ENCODE results near the gene ATP2C2.
"Not testable (repeated sequence)": the region's sequence is repeated elsewhere in the genome, so short reads cannot be mapped to it uniquely, and the experiment has no call there.

Gene ATP2C2

DNA sequence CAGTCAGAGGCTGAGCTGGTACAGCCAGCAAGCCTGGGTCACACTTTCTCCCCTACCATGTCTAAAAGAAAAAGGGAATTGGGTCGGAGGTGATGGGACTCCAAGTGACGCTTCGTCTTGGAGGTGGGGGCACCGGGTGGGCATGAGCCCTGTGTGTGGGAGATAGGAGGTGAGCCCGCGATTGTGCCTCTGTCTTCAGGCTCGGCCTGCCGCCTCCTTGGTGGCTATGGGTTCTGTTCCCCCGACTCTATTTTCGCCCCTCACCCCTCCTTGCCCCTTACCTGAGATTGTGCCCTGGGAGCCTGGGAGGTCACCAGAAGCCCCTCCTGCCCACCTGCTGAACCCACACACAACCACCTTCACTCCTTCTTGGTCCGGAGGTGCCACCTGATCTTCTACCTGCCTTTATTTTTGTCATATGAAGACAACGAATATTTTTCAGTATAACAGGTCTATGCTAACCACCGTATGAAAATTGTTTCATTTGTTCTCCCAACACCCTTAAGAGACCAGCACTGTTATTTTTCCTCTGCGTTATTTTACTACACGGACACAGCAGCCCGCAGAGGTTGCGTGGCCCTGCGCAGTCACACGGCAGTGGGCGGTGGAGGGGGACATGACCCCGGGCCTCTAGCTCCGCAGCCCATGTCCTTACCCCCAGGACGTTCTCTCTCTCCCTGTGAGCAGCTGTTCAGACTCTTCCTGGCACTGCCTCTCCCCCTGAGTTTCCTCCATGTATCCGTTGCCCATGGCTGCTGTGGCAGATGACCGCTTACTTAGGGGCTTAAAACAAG is 49.9 kb downstream of the ATP2C2 start:
- no peak for DNase-seq (ENCODE audit: low read depth in 3 of 3)

DNA sequence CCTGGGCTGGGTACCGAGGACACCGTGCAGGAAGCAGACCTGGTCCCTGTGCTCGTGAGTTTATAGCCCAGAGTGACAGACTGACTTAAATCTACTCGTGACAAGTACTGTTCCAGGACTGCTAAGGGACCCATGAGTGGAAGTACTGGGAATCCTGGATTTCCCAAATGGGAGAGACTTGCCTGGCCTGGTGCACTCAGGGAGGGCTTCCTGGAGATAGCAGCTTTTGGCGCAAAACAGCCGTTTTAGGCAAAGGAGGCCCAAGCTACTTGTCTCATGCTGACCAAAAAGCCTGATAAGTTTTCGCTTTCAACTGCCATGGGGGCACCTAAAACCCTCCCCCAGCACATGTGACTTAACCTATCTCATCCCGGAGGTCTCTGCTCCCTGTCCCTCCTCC is 51.4 kb downstream of the ATP2C2 start:
- DNase-seq (ENCODE audit: low read depth in 3 of 3): no peak

DNA sequence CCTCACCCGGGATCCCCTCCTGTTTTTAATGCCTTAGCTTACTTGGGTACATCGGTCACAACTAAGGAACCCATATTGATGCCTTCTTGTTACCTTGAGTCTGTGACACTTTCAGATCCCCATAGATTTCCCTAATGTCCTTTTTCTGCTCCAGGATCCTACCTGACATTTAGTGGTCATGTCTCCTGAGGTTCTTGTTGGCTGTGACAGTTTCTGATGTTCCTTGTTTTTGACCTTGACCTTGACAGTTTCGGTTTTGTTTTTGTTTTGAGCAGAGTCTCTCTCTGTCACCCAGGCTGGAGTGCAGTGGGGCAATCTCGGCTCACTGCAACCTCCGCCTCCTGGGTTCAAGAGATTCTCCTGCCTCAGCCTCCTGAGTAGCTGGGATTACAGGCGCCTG is 52.2 kb downstream of the ATP2C2 start:
- not testable (repeated sequence) for DNase-seq (ENCODE audit: low read depth in 3 of 3)

DNA sequence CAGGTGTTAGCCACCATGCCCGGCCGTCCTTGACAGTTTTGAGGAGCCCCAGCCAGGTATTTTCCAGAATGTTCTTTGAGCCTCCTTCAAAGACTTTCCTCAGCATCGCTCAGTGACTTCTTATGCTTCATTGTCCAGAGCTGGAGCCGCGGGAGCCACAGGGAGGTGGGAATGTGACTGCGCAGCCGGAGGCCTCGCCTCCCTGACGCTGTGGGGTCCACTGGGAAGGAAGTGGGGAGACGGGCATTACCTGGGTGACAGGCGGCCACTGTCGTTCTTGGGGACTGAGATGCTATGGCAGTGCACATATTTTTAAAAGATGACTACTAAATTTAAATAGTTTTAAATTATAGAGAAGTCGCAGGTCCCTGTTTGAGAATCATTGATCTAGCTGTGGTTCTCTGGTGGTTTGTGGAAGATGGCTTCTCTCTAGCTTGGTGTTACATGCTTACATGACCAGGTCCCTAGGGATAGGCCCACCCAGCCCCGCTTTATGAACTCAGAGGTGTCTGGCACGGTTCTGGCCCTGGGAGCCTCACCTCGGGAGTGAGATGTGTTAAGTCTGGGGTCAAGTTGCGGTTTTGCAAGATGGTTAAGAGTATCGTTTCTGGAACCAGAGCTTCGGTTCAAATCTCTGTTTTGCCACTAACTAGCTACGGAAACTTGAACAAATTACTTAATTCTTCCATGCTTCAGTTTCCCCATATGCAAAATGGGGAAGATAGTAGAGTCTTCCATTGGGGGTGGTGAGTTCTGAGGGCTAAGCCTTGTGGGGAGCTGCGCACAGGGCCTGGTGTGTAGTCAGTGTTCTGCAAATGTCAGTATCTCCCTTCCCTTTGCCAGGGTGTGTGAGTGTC is 53.0 kb downstream of the ATP2C2 start:
- no peak for DNase-seq (ENCODE audit: low read depth in 3 of 3)

DNA sequence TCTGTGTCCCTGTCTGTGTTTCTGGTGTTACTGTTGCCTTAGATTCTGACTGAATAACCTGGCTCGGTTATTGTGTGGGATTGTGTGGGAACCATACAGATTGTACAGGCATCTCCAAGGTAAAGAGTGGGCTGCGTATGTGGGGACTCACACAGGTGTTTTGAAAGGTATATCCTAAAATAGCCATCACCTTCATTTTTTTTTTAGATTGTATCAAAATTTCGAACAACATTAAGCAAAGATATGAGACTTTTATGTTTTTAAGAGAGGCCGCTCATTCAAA is 53.5 kb downstream of the ATP2C2 start:
- no peak for DNase-seq (ENCODE audit: low read depth in 3 of 3)

DNA sequence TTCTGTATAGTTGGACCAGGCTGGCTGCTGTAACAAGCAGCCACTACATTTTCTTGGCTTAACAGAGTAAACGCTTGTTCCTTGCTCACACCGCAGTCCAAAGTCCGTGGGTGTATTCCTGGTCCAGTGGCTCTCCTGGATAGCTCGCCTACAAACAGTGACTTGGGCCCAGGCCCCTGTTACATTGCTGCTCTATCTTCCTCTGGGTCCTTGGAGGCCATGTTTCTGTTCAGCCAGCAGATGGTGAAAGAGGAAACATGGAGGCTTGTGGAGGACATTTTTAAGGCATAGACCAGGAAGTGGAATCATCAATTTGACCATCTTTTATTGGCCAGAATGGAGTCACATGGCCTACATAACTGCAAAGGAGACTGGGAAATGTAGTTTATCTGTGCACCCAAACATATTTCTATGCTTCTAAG is 55.1 kb downstream of the ATP2C2 start:
- no peak for DNase-seq (ENCODE audit: low read depth in 3 of 3)

DNA sequence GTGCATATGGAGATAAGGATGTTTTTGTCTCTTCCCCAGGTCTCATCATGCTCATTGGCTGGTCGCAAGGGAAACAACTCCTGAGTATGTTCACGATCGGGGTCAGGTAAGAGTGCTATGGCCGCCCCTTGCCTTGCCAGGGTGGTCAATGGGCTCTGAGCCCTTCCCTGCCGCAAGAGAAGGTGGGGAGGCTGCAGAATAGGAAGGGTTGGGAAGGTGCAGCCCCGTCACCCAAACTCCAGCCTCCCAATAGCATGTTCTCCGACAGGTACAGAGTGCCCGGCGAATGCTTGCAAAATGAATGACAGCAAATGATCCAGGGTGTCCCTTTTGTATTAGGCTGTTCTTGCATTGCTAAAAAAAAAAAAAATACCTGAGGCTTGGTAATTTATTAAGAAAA is 57.4 kb downstream of the ATP2C2 start:
- DNase-seq (ENCODE audit: low read depth in 3 of 3): no peak

DNA sequence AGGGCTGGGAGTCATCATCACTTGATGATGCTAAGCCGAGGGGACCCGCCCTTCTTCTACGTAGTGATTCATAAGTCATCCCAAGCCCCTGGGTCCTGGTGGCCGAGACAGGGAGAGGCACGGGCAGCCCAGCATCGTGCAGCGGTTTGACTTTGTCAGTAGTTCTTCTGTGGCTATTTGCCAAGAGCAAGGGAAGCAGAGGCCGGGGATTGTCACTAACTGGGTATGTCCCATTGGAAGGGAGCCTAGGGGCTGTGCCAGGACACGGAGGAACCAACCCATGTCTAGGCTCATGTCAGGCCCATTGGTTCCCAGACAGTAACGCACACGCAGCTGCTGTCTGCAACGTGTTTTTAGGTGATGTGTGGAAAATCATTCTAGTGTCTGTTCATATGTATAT is 58.5 kb downstream of the ATP2C2 start:
- no peak for DNase-seq (ENCODE audit: low read depth in 3 of 3)

DNA sequence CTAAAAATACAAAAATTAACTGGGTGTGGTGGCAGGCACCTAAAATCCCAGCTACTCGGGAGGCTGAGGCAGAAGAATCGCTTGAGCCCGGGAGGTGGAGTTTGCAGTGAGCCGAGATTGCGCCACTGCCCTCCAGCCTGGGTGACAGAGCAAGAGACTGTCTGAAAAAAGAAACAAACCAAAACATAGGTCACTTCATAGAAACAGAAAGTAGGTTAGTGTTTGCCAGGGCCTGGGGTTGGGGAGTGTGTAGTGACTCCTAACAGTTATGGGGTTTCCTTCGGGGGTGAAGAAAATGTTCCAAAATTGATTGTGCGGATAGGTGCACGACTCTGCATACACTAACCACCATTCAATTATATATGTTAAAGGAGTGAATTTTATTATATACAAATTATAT is 59.2 kb downstream of the ATP2C2 start:
- DNase-seq (ENCODE audit: low read depth in 3 of 3): no peak

DNA sequence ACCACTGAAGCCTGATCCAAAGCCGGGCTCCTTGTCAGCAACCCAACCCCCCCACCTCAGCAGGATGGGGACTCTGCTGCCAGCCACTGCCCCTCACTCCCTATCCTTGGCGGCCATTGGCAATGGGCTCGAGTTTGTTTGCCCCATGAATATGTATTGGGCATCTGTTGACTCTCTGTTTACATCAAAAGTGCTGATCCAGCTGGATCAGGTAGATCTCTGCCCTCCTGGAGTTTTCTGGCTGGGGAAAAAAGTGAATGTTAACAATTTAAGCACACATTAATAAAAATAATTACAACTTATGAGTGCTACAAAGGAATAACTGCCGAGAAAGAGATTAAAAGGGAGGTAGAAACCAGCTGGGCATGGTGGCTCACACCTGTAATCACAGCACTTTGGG is 62.5 kb downstream of the ATP2C2 start:
- DNase-seq (ENCODE audit: low read depth in 3 of 3): no peak

DNA sequence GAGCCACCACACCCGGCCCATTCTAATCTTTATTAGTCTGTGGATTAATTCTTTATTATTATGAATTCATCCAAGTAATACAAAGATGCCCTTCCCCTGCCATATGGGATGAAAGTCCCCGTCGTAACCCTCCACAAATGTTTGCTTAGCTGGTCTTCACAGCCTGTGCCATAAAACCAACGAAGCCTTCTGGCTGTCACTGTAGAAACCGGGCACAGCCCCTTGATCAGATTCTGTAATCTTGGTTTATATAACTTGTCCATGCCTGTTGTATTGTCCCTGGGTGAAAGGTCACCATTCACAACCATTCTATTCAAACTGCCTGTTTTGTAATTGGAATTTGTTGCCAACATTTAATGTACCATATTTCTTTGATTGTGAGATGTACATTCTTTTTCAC is 66.5 kb downstream of the ATP2C2 start:
- no peak for DNase-seq (ENCODE audit: low read depth in 3 of 3)

DNA sequence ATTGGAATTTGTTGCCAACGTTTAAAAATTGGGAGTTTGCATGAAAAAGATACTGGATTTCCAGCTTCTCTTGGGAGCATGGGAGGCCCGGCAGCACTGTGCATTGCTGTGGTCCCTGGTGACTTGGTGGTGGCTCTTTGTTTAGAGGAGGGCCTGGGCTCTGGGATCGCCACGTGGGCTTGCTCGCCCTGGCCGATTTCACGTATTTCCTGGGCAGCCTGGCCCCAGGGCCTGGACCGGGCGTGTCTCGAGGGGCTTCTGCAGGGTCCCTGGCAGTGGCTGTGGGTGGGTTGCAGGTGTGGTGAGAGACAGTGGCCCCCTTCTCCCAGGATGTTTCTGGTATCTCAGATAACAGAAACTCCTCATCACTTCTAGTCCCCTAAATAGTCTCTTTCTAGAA is 67.9 kb downstream of the ATP2C2 start:
- DNase-seq (ENCODE audit: low read depth in 3 of 3): no peak

DNA sequence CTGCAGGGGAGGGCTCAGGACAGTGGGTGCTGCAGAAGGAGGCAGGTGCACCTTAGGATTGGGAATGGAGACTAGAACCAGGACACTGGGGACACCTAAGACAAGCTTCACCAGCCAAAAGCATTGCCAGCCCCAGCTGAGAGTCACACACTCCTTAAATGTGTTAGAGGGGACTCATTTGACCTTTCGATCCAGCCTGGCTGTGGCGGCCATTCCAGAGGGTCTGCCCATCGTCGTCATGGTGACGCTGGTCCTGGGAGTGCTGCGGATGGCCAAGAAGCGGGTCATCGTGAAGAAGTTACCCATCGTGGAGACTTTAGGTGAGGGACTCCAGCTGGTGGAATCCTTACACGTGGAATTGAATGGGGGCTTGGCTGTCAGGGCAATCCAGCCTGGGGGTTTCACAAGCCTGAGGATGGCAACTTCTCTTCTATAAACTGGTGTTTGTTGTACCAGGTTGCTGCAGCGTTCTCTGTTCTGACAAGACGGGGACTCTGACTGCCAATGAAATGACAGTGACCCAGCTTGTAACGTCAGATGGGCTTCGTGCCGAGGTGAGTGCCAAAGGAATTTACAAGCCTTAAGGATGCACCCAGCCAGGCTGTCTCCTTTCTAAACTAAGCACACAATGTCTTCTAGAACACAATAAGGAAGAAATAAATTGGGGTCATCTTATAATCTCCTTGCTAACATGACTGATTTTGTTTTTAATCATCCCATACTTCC is 70.8 kb downstream of the ATP2C2 start:
- no peak for DNase-seq (ENCODE audit: low read depth in 3 of 3)

DNA sequence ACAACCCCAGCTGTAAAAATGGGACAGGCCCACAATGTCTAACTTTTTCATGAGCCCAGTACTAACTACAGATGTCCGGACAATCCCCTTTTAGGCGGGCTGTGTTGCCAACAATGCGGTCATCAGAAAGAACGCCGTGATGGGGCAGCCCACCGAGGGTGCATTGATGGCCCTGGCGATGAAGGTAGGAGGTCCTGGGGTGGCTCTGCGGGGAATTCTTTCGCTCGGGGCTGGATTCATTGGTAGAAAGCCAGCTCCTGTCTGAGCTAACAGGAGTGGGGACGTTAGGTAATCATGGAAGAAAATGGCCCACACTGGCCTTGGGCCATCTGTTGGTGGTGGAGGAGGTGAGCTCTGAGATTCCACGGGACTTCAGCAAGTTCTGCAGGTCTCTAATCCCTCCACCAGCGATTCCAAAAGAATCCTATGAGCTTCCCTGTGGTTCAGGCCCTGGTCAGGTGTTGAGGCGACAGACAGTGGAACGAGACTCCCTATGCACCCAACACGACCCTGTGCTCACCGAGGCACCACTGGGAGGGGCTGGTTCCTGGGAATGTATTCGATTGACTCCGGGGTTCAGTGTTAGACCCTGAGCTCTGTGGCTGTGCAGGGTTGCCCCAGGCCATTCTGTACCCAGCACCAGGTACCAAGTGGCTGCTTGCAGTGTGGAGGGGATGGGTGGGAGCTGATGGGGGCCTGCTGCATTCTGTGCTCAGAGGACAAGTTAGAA is 74.2 kb downstream of the ATP2C2 start:
- no peak for DNase-seq (ENCODE audit: low read depth in 3 of 3)

DNA sequence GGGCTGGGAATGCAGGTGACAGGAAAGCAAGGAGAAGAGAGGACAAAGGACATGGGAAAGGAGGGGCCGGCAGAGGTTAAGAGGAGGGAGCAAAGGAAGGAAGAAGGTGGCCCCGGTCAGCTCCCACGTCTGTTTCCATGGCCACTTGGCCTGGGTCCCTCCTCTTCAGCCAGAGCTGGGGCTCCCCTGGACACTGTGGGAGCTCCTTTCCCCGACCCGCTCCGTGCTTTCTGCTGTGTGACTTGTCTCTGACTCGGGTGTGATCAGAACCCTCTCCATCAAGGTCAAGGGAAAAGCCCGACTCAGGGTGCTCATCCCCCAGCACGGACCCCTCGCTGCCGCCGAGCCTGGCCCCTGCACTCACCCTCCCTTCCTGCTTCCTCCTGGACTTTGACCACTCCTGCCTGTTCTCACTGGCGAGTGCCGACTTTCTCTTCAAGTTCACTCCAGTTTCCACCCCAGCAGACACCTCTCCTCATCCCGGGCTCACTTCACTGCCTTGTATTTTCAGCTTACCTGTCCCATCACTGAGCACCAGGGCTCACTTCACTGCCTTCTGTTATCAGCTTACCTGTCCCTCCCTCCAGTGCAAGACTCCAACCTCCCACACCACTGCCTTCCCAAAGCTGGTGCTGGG is 74.9 kb downstream of the ATP2C2 start:
- DNase-seq (ENCODE audit: low read depth in 3 of 3): no peak

DNA sequence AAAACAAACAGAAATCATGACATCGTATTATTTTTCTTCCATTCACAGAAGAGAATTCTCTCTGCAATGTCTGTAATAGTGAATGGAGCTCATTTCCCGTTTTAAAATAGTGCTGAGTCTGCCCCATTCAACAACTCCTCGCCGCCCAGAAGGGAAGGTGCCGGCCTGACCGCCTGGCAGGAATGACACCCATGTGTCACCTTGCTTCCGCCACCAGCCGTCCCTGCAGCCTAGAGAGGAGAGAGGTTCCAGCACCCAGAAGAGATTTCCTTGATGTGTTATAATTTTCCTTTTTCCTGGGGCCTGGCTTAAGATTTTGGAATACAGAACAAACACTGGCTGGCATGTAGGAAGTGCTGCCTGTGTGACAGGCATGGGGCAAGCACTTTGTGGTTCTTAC is 76.1 kb downstream of the ATP2C2 start:
- no peak for DNase-seq (ENCODE audit: low read depth in 3 of 3)

DNA sequence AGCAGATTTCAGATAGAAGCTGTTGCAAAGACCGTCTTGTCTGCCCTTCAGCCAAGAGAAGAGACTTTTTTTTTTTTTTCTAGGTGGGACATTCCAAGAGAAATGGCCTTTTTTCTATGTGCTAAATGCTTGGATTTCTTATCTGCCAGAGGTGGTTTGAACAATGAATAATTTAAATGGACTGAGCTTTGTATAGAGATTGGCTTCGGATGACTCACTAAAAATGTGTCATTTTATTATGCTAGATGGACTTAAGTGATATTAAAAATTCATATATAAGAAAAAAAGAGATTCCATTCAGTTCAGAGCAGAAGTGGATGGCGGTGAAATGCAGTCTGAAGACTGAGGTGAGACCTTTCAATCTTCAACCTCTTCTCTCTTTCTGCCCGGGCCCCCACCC is 77.7 kb downstream of the ATP2C2 start:
- DNase-seq (ENCODE audit: low read depth in 3 of 3): no peak

DNA sequence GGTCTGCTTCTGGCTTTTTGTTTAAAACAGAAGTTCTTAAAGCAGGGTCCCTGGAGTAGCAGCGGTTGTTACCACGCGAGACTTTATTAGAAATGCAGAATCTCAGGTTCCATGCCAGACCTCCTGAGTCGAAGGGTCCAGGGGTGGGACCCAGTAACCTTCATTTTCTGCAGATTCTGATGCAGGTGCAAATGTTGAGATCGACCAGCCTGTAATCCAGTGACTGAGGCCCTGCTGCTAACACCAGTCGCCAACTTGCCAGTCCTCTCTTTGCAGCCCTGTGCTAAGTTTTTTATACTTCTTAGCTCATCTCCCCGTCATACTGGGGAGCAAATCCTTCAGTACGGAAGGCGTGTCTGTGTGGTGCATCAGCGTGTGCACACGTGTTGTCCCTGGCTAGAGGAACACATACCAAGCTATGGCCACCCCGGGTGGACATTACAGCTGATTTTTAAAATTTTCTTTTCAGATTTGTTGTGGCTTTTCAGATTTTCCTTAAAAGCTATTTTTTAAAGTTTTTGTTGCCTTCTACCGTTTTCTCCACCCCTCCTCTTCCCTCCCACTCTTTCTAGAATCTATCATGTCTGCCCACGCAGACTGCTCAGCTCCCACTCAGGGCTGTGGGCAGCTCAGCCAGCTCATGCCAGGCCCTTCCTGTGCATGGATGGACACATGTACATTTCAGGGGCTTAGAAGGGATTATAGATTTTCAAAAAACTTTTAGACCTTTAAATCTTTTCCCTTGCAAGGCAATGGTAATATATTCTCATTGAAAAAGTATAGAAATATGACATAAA is 78.5 kb downstream of the ATP2C2 start:
- DNase-seq (ENCODE audit: low read depth in 3 of 3): no peak

DNA sequence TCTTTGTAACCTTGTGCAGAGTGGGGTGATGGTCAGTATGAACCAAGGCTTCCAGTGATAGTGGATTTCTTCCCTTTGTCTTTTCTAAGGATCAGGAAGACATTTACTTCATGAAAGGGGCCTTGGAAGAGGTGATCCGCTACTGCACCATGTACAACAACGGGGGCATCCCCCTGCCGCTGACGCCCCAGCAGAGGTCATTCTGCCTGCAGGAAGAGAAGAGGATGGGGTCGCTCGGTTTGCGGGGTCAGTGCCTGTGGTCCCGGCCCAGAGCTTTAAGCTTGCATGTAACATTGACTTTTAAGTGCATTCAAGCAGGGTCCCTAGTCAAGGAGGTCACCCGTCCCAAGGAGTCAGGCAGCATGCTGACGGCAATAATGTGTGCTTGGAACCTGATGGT is 80.1 kb downstream of the ATP2C2 start:
- DNase-seq (ENCODE audit: low read depth in 3 of 3): no peak
